Epithelial cell of umbilical artery (primary cell): Measurements from ENCODE around the gene CIROP. TPM values are rescaled to one million over a fixed set of nuclear protein-coding genes. Genes with fewer than 3 reads are reported as not detected.

Experiments
- total RNA-seq: library from RNA; depleted of rRNA; stranded (reverse); fragments of >200 nt; gene quantifications from 2 replicates; pipeline ENCODE4 v1.2.3, GENCODE V29; 2014

The CIROP gene, protein sequence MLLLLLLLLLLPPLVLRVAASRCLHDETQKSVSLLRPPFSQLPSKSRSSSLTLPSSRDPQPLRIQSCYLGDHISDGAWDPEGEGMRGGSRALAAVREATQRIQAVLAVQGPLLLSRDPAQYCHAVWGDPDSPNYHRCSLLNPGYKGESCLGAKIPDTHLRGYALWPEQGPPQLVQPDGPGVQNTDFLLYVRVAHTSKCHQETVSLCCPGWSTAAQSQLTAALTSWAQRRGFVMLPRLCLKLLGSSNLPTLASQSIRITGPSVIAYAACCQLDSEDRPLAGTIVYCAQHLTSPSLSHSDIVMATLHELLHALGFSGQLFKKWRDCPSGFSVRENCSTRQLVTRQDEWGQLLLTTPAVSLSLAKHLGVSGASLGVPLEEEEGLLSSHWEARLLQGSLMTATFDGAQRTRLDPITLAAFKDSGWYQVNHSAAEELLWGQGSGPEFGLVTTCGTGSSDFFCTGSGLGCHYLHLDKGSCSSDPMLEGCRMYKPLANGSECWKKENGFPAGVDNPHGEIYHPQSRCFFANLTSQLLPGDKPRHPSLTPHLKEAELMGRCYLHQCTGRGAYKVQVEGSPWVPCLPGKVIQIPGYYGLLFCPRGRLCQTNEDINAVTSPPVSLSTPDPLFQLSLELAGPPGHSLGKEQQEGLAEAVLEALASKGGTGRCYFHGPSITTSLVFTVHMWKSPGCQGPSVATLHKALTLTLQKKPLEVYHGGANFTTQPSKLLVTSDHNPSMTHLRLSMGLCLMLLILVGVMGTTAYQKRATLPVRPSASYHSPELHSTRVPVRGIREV
- not detected in 2 replicates for total RNA-seq

DNA sequence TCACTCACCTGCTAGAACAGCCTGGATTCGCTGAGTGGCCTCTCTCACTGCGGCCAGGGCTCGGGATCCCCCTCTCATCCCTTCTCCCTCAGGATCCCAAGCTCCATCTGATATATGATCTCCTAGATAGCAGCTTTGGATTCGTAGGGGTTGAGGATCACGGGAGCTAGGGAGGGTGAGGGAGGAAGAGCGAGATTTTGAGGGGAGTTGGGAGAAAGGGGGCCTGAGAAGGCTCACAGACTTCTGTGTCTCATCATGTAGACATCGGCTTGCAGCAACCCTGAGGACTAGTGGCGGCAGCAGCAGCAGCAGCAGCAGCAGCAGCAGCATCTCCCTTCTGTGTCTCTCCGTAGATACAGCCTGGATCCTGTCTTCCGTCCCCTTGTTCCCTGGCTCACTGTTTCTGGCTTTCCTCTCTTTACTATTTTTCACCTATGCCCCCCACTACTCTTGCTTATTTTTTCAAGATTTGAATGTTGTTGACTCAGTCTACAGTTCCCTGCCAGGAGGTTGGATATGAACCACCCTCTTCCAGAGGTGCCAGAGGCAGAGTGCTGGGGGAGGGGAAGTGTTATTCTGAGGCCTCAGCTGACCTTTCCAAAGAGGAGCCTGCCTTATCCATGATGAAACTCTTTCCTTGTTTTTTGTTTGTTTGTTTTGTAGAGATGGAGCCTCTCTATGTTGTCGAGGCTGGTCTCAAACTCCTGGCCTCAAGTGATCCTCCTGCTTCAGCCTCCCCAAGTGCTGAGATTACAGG lies at the start of gene CIROP:
Gene CIROP, minus strand, starts transcription at position 399 of the 757 bp plus-strand sequence. Its CDS starts 69 bp downstream, at position 330.

DNA sequence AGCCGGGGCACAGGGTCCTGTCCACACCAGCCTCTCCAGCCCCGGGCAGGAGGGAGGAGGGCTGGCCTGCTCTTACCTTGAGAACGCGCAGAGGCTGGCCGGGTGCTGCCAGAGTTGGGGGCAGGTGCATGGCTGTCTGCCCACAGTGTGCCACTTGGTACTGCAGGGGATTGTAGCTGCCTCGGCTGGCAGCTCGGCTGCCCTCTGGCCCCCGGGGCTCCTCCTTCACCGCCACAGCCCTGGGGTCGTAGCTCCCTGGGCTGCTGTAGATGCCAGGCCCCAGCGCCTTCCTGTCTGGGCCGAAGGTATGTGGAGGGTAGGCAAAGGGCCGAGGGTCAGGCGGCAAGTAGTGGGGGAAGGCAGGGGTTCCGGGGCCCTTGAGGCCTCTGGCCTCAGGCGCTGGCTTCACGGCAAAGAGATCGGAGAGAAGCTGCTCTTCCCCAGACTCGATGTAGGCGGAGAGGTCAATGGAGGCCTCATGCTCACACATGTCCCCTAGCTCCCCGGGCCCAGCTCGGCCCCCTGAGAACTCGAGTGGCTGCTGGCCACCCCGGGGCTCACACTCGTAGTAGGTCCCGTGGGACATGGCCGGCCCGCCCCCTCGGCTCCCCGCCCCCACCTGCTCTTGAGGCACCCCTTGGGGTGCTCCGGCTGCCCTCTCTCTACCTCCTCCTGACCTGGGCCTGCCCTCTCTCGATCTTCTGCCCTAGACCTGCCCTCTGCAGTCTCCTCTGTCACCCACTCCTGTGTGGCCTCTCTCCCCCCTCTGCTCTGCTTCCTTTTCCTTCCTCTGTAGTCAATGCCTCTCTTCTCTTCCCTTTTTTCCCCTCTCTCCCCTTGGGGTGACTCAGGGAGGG lies 13.9 kb upstream of the CIROP start, which contains the start of gene CEBPE:
Gene CEBPE, minus strand, starts transcription at position 750 of the 857 bp plus-strand sequence. Its CDS starts 164 bp downstream, at position 586.

DNA sequence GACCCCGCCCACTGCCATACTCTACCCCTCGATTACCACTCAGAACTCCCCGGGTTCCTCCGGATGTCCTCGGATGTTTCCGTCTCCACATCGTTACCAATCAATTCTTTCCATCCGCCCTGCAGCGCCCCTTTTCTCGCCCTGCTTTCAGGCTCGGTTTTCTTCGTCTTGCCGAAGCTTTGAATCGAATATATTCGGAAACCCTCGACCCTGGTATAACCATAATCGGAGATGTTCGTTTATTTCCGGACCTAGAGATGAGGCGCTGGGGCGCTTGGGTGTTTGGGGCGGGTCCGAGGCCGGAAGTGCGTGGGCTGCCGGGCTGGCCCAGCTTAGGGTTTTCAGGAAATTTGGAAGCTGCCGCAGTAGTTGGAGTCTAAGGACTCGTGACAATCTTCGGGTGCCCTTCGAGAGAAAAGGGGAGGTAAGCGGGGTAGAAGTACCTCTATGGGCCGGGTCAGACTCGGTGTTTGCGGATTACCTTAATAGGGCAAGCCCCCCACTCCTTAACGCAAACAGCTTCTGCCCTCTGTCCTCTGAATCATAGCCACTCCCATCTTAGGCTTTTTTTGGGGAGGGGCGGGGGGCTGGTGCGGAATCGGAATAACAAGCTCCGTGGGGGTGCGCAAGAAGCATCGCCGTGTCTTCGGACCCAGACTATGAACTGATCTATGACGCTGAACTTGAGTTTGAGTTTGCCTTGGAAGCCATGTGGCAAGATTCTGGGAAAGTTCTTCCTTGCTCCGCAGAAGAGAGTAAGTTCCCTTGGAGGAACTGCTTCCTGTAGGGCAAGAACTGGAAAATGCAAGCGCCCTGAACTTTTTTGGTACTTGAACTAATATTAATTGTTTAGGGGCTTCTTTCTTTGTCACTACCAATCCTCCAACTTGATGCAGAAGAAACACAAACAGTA lies 9.3 kb downstream of the CIROP start, which contains the start of gene C14orf119:
Gene C14orf119, plus strand, starts transcription at position 310 of the 913 bp plus-strand sequence. CDS start 2,154 bp downstream, outside the sequence.

DNA sequence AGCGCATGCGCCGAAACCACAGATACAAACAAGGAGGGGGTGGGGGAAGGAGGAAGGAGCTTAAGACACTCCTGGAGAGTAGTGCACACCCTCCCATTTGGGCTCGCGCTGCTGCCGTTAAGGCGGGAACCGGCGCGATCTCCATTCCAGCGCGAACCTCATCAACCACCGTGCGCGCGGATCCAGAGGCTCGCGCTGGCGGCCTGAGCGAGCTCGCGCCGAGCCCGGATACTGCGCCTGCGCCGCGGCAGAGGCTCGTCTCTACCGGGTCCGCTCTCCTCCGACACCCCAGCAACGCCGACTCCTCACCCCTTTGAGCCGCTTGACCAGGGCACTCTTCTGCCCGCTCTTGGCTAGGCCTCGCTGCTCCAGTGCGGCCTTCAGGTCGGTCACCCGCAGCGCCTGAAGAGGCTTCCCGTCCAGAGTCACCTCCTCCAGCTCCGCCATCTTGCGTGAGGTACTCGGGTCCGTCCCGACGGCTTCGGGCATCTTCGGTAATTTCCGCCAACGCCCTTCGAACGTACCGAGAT lies 10.1 kb downstream of the CIROP start, which contains the start of gene ACIN1:
Gene ACIN1, minus strand, starts transcription at position 471 of the 530 bp plus-strand sequence. Its CDS starts 24 bp downstream, at position 447.

DNA sequence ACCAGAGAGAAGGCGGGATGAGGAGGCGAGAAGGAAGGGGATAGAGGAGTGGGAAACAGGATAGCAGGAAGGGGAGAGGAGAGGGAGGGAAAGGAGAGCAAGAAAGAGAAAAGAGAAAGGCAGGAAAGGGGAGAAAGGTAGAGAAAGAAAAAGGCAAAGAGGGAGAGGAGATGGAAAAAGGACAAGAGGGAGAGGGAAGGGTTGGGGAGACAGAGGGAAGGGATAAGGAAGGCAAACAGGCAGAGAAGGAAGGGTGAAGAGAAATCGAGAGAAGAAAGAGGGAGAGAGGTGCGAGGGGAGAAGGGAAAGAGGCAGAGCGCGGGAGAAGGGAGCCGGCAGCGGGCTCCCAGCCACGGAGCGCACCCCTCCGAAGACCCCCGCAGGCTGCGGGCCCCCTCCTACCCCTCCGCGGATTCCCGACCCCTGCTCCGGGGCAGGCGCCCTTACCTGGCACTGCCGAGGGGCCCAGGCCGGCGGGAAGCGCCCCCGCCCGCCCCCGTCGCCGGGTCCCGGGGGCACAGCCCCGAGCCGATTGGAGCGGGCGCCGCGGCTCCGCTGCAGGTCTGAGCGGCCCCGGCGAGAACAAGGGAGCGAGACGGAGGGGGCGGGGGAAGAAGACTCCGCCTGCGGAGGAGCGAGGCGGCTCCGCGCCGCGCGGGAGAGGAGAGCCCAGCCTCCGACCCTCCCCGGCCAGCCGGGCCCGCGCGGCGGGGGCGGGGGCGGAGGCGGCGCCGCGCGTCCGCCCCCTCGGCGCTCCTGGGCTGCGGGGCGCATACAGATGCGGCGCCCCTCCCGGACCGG lies 47.6 kb downstream of the CIROP start, which contains the start of gene CDH24:
Gene CDH24, minus strand, starts transcription at position 565 of the 801 bp plus-strand sequence. CDS start 1,787 bp downstream, outside the sequence.

Other genes starting within 250 kb of the CIROP start
- gene LRP10, start 233.2 kb downstream of the CIROP start, total RNA-seq = 37.5 and 40.0 TPM in 2 replicates
- under 0.01 TPM in 1 of 2 replicates, not detected in the other for gene REM2, start 221.8 kb downstream of the CIROP start, total RNA-seq
- 53.6 and 188 TPM in 2 replicates for gene RBM23, start 185.8 kb downstream of the CIROP start, total RNA-seq
- gene PRMT5, start 175.6 kb downstream of the CIROP start, total RNA-seq = 61.9 and 88.7 TPM in 2 replicates
- 56.8 and 67.9 TPM in 2 replicates for gene HAUS4, start 147.9 kb downstream of the CIROP start, total RNA-seq
- gene AJUBA, start 122.4 kb downstream of the CIROP start, total RNA-seq = 53.6 and 89.1 TPM in 2 replicates
- 4.5 and 5.6 TPM in 2 replicates for gene C14orf93, start 94.8 kb downstream of the CIROP start, total RNA-seq
- 287 and 492 TPM in 2 replicates for gene PSMB5, start 70.1 kb downstream of the CIROP start, total RNA-seq
- gene PSMB11, start 62.8 kb downstream of the CIROP start, total RNA-seq = not detected in 2 replicates
- gene CDH24, start 47.5 kb downstream of the CIROP start, total RNA-seq = 7.5 and 12.5 TPM in 2 replicates
- gene ACIN1, start 9.9 kb downstream of the CIROP start, total RNA-seq = 57.5 and 65.7 TPM in 2 replicates
- 48.7 and 60.8 TPM in 2 replicates for gene C14orf119, start 9.5 kb downstream of the CIROP start, total RNA-seq
- not detected in 2 replicates for gene CEBPE, start 14.3 kb upstream of the CIROP start, total RNA-seq
- gene SLC7A8, start 78.7 kb upstream of the CIROP start, total RNA-seq = 0.65 and 1.7 TPM in 2 replicates
- not detected in 2 replicates for gene RNF212B, start 132.9 kb upstream of the CIROP start, total RNA-seq
- gene HOMEZ, start 181.1 kb upstream of the CIROP start, total RNA-seq = 2.9 and 4.3 TPM in 2 replicates
- 0.76 and 0.97 TPM in 2 replicates for gene PPP1R3E, start 197.9 kb upstream of the CIROP start, total RNA-seq
- gene BCL2L2, start 201.8 kb upstream of the CIROP start, total RNA-seq = 13.4 and 16.9 TPM in 2 replicates
- gene PABPN1, start 216.5 kb upstream of the CIROP start, total RNA-seq = 89.3 and 89.7 TPM in 2 replicates
- gene SLC22A17, start 247.9 kb upstream of the CIROP start, total RNA-seq = 1.6 and 2.6 TPM in 2 replicates